Tibial nerve (tissue), 4 donors: ENCODE results near the gene HS3ST6. TPM values are rescaled to one million over a fixed set of nuclear protein-coding genes. Genes with fewer than 3 reads are reported as not detected.

ENCODE experiments used
- DNase-seq, 2 donors: peaks; one replicate each; pipeline ENCODE4 v3.0.0-alpha.2; 2019; ENCODE audit warnings: low spot score in 2 of 2
- H3K27ac ChIP-seq, 4 donors: fragments of 200-600 bp; sonication (generic) in 3 of 4; one replicate each; pipeline ENCODE4 v1.5.1; 2017 to 2019; ENCODE audit warnings: mild to moderate bottlenecking in 1 of 4
- H3K27me3 ChIP-seq, 2 donors: fragments of 200-600 bp; sonication (generic) in 1 of 2; one replicate each; pipeline versions ENCODE4 v1.5.1 to v1.6.0; 2017 to 2019
- H3K36me3 ChIP-seq, 3 donors: fragments of 200-600 bp; sonication (generic); one replicate each; pipeline ENCODE4 v1.5.1; 2018 to 2019
- H3K4me1 ChIP-seq, 4 donors: fragments of 200-600 bp; sonication (generic) in 3 of 4; one replicate each; pipeline ENCODE4 v1.5.1; 2017 to 2019
- H3K4me3 ChIP-seq, 4 donors: fragments of 200-600 bp; sonication (generic) in 3 of 4; one replicate each; pipeline ENCODE4 v1.5.1; 2017 to 2019; ENCODE audit warnings: mild to moderate bottlenecking in 1 of 4, moderate library complexity in 1 of 4
- H3K9me3 ChIP-seq, 4 donors: fragments of 200-600 bp; sonication (generic) in 3 of 4; one replicate each; pipeline ENCODE4 v1.5.1; 2017 to 2019
- CTCF ChIP-seq, 5 experiments: fragments of 200-600 bp in 3 of 5; fragments of 450-650 bp in 2 of 5; sonication (generic) in 3 of 5; IDR thresholded peaks; one replicate each; pipeline ENCODE4 v1.5.1; 2016 to 2019; ENCODE audit warnings: antibody characterized with exemption in 5 of 5, mild to moderate bottlenecking in 3 of 5, moderate library complexity in 2 of 5
- EP300 ChIP-seq, 2 donors: sonication (generic); formaldehyde crosslinking; IDR thresholded peaks; one replicate each; pipeline ENCODE4 v1.6.1; 2017; ENCODE audit warnings: antibody characterized with exemption in 2 of 2, mild to moderate bottlenecking in 1 of 2
- POLR2A ChIP-seq, 2 donors: fragments of 450-650 bp; IDR thresholded peaks; one replicate each; pipeline ENCODE4 v1.6.1; 2017; ENCODE audit warnings: antibody characterized with exemption in 2 of 2, mild to moderate bottlenecking in 2 of 2, moderate library complexity in 2 of 2
- WGBS, 2 donors: methylation state at CpG; one replicate each; pipeline ENCODE4 v1.1.5; 2018; 5-methylcytosine and 5-hydroxymethylcytosine counted together
- total RNA-seq, 4 donors: library from RNA; depleted of rRNA; stranded (reverse); fragments of >200 nt; gene quantifications; one replicate each; pipeline ENCODE4 v1.1.0, GENCODE V29; 2016

HS3ST6 gene
- total RNA-seq, result not detected

- no peak within 1 kb of the TSS for H3K27ac ChIP-seq
- H3K36me3 ChIP-seq, result no peaks in the 10 kb centered on the region
- H3K9me3 ChIP-seq, result no peaks in the 10 kb centered on the region
- peaks cover 0 to 28% (median 0%) of the 10 kb centered on the region in 4 donors for H3K4me1 ChIP-seq
- TF ChIP-seq EP300 (IDR thresholded peaks at IDR 0.05) (no peak), POLR2A (IDR thresholded peaks at IDR 0.05) (no peak), CTCF (IDR thresholded peaks at IDR 0.05) (no peak)
- peaks cover 0 to 95% of the 10 kb centered on the region in 2 donors for H3K27me3 ChIP-seq
- DNase-seq, result no peak
- 4 to 8% methylated on average over 12 to 56 of the region's 71 CpGs for WGBS, 2 donors
- H3K4me3 ChIP-seq, result peak within 1 kb of the TSS in 1 of 4 donors; percentile 4
These were observed at the start of gene HS3ST6 for GRCh38 chr16:1918351-1919326. TSS of gene HS3ST6 (minus strand) at chr16:1918415. CDS start at chr16:1918323, 92 bp downstream.

GRCh38 chr16:1966460-1966859 is 48.2 kb upstream of the HS3ST6 start, which contains the start of gene RNF151:
TSS of gene RNF151 (plus strand) at chr16:1966856. CDS start at chr16:1966882, 26 bp downstream.
- H3K9me3 ChIP-seq, result no peaks in the 10 kb centered on the region
- 91 to 96% methylated on average over 6 of the region's 6 CpGs for WGBS, 2 donors
- no peak for TF ChIP-seq CTCF (IDR thresholded peaks at IDR 0.05)
- no peak for TF ChIP-seq POLR2A (IDR thresholded peaks at IDR 0.05)
- TF ChIP-seq EP300 (IDR thresholded peaks at IDR 0.05), result no peak
- no peak for DNase-seq
- H3K27me3 ChIP-seq, result no peaks in the 10 kb centered on the region
- peaks cover 0 to 40% (median 28%) of the 10 kb centered on the region in 4 donors for H3K4me1 ChIP-seq
- peak within 1 kb of the TSS; percentile 78 to 99 (median 94) for H3K27ac ChIP-seq
- peak within 1 kb of the TSS; percentile 74 to 93 (median 81) for H3K4me3 ChIP-seq
- peaks cover 4 to 18% (median 15%) of the 10 kb centered on the region in 3 donors for H3K36me3 ChIP-seq

GRCh38 chr16:1965396-1966001 is 47.3 kb upstream of the HS3ST6 start:
- peaks cover 0 to 41% (median 28%) of the 10 kb centered on the region in 4 donors for H3K4me1 ChIP-seq

GRCh38 chr16:1964506-1965395 is 46.5 kb upstream of the HS3ST6 start, which contains the start of gene RPS2:
TSS of gene RPS2 (minus strand) at chr16:1964826. CDS start at chr16:1964625, 201 bp downstream.
- H3K36me3 ChIP-seq, result peaks cover 7 to 26% (median 16%) of the 10 kb centered on the region in 3 donors
- H3K4me3 ChIP-seq, result peak within 1 kb of the TSS; percentile 74 to 93 (median 81)
- peaks cover 0 to 47% (median 33%) of the 10 kb centered on the region in 4 donors for H3K4me1 ChIP-seq
- TF ChIP-seq EP300 (IDR thresholded peaks at IDR 0.05), result peak; percentile 80 to 100
- peak; percentile 85 to 95 for TF ChIP-seq POLR2A (IDR thresholded peaks at IDR 0.05)
- TF ChIP-seq CTCF (IDR thresholded peaks at IDR 0.05), result peak in 2 of 5 experiments; percentile 33 to 55
- DNase-seq, result peak; percentile 98 to 99
- 0% methylated on average over 4 to 46 of the region's 97 CpGs for WGBS, 2 donors
- H3K9me3 ChIP-seq, result no peaks in the 10 kb centered on the region
- no peaks in the 10 kb centered on the region for H3K27me3 ChIP-seq
- peak within 1 kb of the TSS; percentile 78 to 99 (median 94) for H3K27ac ChIP-seq

More at GRCh38 chr16:1965396-1966001, 47.3 kb upstream of the HS3ST6 start:
- H3K36me3 ChIP-seq, result peaks cover 7 to 26% (median 16%) of the 10 kb centered on the region in 3 donors
- TF ChIP-seq POLR2A (IDR thresholded peaks at IDR 0.05) (no peak), CTCF (IDR thresholded peaks at IDR 0.05) (no peak), EP300 (IDR thresholded peaks at IDR 0.05) (no peak)
- peak overlapping the region; percentile 78 to 99 (median 94) for H3K27ac ChIP-seq
- DNase-seq, result no peak
- H3K4me3 ChIP-seq, result peak overlapping the region; percentile 74 to 93 (median 81)
- 22 to 25% methylated on average over 23 to 24 of the region's 24 CpGs for WGBS, 2 donors
- no peaks in the 10 kb centered on the region for H3K27me3 ChIP-seq
- H3K9me3 ChIP-seq, result no peaks in the 10 kb centered on the region
